HG02943 (cell line): ENCODE results near the gene TMEM170B.

Experiments
- ATAC-seq: cut with Tn5 transposase; IDR thresholded peaks from one replicate; pipeline ENCODE4 v1.9.1; 2021; ENCODE audit warnings: mild to moderate bottlenecking, low read depth, moderate library complexity; ENCODE audit not compliant: unreplicated experiment

The TMEM170B gene

DNA sequence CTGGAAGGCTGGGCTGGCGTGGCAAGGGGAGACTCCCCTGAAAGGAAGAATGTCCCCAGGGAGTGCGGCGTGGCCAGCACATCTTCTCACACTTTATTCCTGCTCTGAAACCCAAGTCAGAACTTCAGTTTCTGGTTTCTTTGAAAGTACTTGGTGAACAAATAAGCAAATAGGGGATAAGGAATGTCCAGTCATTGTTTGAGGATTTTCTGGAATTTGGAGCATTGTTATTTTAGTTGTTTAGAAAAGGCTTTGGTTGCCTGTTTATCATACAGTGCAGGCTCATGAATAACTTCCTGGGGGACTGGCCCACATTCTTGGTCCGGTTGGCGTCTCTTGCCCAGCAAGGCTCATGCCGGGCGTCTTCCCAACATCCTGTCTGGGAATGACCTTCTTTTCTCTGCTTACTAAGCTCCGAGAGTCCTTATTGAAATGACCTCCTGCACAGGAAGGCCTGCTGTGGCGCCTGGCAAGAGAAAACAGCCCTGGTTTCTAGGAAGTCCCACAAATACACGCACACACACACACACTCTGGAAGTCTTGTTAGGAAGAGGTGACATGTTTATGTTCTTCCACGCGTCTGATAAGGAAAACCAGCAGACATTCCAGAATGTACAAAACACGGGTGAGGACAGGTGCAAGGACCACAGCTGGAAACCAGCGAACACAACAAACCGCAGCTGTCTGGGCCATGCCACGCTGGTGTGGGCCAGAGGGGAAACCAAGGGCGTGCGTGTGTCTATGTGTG is 71.9 kb downstream of the TMEM170B start:
- no peak for ATAC-seq

GRCh38 chr6:11613336-11613735 is 75.8 kb downstream of the TMEM170B start:
- no peak for ATAC-seq

DNA sequence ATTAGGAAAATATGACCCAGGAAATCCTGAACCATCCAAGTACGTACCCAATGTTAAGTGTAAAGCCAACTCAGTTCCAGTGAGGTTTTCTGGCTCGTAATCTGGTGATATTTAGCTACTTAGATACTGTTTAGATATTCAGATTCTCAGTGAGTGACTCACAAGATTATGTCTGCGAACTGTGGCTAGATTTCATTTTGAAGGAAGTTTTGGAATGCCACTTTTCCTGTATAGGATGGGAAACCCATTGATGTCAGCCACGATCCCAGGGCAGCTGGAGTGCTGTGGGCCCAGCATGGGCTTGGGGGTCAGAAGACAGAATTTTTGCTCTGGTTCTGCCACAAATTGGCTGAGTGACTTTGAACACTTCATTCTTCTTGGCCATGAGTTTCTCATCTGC is 76.3 kb downstream of the TMEM170B start:
- no peak for ATAC-seq

DNA sequence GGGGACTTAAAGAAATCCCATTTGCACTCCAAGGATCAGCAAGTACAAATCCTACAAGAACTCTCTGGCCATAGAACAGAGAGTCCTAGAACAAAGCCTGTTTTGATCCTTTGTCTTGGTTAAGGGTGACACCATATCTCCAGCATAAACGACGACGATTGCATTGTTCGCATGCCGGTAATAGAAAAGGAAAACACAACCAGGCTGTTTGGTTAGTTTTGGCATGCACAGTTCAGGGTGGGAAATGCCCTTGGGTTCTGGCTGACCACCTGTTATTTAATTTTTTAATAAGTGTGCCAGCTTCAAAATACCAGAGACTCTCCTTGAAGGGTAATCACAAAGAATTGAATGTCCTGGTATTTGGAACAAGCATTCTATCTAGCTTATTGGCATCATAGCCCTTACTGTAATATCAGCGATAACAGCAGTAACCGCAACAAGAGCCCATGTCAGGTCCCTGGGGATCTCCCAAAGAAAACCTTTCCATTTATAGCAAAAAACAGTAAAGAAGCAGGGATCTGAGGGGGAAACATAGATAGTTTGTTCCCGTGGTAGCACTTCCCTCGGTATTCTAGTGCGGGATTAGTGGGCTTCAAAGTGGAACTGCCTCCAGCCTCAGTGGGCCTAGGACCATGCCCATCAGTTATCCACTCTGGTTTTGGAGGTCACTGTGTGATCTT is 77.1 kb downstream of the TMEM170B start:
- ATAC-seq: no peak

DNA sequence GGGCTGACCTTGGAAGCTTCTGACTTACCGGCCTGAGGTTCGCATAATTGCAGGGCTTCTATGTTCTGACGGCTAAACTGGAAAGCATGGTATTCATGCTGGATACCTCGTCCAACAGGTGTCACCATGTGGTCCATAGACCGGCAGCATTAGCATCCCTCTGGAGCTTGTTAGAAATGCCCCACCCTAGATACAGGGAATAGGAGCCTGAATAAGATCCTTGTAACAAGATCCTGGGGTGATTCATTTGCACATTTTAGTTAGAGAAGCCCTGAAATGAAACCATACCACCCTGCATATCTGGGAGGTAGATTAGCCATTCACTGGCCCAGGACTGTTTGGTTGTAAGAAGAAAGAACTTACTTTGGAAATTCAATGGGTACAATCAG is 77.7 kb downstream of the TMEM170B start:
- ATAC-seq: no peak

DNA sequence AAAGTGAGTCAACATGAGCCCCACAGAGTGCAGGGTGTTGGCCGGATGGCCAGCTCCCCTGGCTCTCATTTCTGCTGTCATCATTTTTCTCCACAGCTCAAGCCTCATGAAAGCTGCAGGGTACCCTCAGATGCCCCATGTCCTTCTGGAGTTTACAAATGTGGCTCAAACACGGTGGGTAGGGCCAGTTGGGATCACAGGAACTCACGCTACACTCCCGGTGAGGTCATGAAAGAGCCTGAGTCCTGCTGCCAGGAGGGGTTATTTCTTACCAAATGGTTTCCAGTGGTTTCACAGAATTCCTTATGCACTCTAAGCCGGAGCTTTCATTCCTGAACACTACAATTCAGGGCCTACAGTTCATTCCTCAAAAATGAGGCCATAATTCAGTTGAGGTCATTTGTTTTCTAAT is 78.7 kb downstream of the TMEM170B start:
- ATAC-seq: no peak

GRCh38 chr6:11618533-11618932 is 81.0 kb downstream of the TMEM170B start:
- ATAC-seq: no peak

- no peak for ATAC-seq
These were observed 83.6 kb downstream of the TMEM170B start for GRCh38 chr6:11621119-11621518.

DNA sequence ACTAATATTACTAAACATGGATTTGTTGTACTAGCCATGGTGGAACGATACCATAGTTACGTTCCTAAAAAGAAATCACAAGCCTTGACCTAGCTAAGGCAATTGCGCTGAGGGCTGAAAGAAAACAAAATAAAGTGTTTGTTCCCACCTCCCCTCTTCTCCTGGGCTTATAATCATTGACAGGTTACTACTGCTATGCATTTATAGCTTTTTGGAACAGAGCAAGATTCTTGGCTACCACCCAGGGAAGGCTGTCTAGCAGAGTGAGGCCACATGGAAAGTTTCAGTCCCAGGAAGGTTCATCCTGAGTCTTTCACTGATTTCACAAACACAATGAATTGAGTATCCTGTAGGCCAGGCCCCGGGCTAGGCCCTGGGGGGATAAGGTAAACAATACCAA is 84.6 kb downstream of the TMEM170B start:
- no peak for ATAC-seq

DNA sequence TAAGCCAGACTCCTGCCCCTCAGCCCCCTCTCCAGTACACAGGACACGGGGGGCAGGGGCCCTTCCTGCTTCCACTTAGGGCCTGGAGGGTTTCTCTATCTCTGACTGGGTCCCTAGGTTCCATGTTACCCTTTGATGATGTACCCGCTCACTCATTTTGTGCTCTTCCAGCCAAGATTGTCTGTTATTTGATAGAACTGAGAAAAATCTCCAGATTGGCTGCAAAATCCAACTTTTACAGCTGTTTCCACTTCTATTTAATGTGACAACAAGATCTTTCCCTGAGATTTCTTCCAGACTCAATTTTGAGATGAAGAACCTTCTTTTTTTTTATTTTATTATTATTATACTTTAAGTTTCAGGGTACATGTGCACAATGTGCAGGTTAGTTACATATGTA is 85.7 kb downstream of the TMEM170B start:
- ATAC-seq: no peak

- no peak for ATAC-seq
These were observed 87.8 kb downstream of the TMEM170B start for GRCh38 chr6:11625302-11625701.

DNA sequence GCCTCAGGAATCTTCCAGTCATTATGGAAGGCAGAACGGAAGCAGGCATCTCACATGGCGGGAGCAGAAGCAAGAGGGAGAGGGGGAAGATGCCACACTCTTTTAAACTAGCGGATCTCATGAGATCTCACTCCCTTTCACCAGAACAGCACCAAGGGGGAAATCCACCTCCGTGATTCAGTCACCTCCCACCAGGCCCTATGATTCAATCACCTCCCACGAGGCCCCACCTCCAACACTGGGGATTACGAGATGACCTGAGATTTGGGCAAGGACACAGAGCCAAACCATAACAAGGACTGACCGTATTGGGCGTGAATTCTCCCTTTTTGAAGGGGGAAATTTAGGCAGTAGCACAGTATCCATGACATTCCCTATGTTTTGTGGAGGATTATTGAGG is 88.8 kb downstream of the TMEM170B start:
- ATAC-seq: no peak

GRCh38 chr6:11628562-11628961 is 91.0 kb downstream of the TMEM170B start:
- ATAC-seq: no peak

DNA sequence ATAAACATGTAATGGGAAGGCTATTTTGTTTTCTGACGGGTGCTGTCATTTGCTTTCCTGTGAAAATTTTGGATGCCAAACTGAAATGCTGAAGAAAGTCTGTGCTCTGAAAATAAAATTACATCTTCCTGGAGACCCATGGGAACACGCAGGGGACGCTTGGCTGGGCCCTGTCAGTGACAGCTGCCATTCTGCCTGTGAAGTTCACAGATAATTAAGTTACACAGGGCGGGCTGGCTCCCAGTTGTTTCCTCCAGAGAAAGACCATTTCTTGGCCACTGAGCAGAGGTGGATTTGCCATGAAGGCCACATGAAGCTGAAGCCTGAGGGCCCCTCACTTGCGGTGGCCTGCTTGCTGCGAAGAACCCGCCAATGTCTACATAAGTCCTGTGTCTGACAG is 93.5 kb downstream of the TMEM170B start:
- ATAC-seq: no peak

- no peak for ATAC-seq
These were observed 94.0 kb downstream of the TMEM170B start for GRCh38 chr6:11631539-11631938.

- ATAC-seq: no peak
These were observed 94.7 kb downstream of the TMEM170B start for GRCh38 chr6:11632231-11632630.

DNA sequence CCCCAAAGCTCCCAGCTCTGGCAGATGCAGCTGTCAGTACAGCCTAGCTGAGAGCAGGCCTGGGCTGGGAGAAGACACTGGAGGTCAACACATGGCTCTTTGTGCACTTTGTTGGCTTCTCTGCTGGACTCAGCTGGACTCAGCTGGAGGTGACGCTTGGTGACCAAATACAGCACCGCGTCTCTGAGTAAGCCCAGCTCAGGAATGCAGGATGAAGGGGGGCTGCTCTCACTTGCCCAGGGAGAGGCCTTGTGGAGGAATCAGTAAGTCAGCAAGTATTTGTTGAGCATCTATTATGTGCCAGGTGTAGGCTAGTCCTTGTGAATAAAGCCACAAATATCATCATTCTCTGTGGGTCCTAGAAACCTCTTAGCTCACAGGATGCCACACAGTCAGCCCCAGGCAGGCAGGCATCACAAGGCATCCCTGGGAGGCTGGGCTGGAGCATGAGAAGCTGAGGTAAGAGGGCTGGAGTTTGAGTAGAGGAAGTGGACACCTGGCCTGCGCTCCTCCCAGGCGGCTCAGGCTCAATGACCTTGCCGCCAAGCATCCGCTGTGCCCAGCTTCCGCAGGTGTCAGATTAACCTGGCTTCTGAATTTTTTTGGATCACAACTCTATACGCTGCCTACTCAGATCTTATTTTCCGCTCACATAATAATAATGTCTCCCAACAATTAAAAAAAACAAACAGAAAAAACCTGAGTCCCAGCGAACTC is 95.4 kb downstream of the TMEM170B start:
- ATAC-seq: no peak
